ENCODE results near the gene IER5L.

GRCh38 chr9:129142138-129142935 lies 35.7 kb downstream of the IER5L start:
- TF ChIP-seq CTCF (conservative IDR thresholded peaks at IDR 0.05; ENCODE audit: low read length) (no peak), EZH2phosphoT487 (IDR thresholded peaks at IDR 0.05; ENCODE audit: borderline replicate concordance) (no peak)

All from Loucy (cell line).